UCSD-AML1 (cell line): ENCODE data around the gene RPS14.
A peak's percentile ranks its signal among the peaks of the same experiment; 100 is the strongest.
"Not testable (repeated sequence)": the region's sequence is repeated elsewhere in the genome, so short reads cannot be mapped to it uniquely, and the experiment has no call there.

ENCODE experiments used
- DNase-seq: peaks from one replicate; lab custom pipeline; 2025; ENCODE audit not compliant: unreplicated experiment; lab: John Stamatoyannopoulos, UW

Gene RPS14

GRCh38 chr5:150481972-150482406 is 32.5 kb upstream of the RPS14 start:
- no peak for DNase-seq

DNA sequence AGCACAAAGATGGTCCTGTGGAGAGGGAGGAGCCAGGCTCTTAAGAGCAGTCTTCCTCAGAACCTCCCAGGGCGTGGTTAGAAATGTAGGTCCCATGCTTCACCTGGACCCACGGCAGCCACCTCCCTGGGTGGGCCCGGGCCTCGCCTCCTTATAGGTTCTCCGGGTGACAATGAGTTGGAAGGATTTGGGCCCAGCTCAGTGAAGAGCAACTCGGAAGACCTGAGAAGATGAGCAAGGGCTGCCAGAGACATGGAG is 32.1 kb upstream of the RPS14 start:
- no peak for DNase-seq

GRCh38 chr5:150479416-150479815 is 29.9 kb upstream of the RPS14 start:
- DNase-seq, result no peak

DNA sequence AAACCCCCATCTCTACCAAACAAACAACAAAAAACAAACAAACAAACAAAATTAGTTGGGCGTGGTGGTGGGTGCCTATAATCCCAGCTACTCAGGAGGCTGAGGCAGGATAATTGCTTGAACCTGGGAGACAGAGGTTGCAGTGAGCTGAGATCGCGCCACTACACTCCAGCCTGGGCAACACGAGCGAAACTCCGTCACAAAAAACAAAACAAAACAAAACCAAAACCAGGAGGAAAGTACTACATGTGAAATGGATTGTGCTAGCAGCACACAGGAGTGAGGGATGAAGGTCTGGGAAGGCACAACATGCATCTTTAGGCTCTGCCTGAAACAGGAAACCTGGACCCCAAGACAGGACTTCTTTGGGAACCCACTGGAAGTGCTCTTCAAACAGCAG is 27.0 kb upstream of the RPS14 start:
- DNase-seq, result not testable (repeated sequence)

DNA sequence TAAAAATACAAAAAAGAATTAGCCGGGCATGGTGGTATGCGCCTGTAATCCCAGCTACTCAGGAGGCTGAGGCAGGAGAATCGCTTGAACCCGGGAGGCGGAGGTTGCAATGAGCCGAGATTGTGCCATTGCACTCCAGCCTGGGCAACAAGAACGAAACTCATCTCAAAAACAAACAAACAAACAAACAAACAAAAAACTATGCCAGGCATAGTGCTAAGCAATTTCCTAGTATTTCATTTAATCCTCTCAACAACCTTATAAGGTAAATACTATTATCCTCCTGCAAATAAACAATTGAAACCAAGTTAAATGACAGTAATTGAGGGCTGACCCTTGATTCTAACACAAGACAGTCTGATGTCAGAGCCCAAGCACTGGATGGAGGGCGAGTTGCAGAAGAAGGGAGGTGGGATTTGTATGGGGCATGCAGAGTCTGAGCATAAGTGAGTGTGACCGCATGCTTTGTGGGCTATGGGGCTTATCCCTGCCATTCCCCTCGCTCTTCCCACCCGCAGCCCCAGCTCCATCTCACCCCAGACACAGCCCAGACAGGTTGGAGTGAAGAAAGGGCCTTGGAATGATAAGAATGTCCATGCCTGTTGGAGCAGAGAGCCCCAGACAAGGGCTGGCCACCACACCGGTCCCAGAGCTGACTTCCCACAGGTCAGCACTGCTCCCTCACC is 24.3 kb upstream of the RPS14 start:
- no peak for DNase-seq

GRCh38 chr5:150469718-150470469 is 20.4 kb upstream of the RPS14 start:
- DNase-seq, result no peak

GRCh38 chr5:150468206-150468605 is 18.7 kb upstream of the RPS14 start:
- DNase-seq, result no peak

DNA sequence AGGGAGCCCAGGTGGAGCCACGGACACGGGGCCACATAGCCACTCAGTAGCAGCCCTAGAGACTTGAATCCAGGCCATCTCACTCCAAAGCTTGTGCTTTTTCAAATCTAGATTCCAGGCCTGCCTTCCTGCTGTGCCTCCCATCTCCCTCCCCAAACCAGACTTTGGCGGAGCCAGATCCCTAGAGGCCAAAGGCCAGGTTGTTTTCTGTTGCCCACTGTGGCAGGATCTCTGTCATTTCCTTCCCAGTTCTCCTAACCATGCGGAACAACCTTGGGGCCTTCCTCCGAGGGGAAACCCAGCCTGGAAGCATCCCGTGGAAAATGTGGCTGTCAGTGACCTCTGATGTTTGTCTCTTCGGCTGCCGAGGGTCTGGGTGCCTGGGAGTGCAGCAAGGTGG is 16.4 kb upstream of the RPS14 start:
- peak; percentile 43 for DNase-seq

DNA sequence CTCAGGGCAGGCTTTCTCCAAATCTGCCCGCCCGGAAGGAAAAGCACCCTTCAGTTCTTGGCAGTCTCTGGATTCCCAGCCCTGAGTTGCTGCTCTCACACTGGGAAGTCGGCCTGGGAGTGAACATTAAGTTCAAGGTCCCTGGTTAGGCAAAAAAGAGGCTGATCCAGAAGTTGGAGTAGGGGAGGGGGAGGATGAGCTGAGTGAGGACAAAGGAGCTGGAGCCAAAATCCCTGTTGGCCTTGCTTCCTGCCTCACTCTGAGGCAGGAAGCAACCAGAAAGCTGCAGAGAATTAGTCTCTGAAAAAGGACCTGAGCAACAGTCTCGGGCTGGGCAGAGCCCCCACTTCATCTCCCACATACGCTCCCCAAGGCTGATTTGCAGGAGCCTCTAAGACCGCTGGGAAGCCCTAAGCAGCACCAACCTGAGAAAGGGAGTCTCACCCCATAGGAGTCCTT is 15.0 kb upstream of the RPS14 start:
- DNase-seq, result no peak

DNA sequence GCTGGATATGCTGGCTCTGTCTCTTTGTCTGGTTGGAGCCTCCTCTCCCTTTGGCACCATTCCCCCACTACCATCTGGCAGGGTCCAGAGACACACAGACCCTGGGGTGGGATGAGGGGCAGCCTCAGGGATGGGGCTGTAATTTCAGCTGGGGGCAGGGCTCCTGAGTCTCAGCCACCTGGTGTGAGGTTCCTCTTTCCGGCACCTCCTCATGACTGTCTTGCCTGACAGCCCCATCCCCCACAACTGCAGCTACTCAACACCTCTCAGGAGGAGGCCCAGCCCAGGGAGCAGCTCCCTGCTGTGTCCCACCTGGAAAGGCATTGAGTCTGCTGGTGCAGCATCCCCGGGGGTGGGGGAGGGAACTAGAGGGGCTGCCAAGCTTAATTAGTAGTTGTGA is 11.7 kb upstream of the RPS14 start:
- DNase-seq, result no peak

- DNase-seq, result no peak
Measured at GRCh38 chr5:150460781-150461180, 11.2 kb upstream of the RPS14 start.

DNA sequence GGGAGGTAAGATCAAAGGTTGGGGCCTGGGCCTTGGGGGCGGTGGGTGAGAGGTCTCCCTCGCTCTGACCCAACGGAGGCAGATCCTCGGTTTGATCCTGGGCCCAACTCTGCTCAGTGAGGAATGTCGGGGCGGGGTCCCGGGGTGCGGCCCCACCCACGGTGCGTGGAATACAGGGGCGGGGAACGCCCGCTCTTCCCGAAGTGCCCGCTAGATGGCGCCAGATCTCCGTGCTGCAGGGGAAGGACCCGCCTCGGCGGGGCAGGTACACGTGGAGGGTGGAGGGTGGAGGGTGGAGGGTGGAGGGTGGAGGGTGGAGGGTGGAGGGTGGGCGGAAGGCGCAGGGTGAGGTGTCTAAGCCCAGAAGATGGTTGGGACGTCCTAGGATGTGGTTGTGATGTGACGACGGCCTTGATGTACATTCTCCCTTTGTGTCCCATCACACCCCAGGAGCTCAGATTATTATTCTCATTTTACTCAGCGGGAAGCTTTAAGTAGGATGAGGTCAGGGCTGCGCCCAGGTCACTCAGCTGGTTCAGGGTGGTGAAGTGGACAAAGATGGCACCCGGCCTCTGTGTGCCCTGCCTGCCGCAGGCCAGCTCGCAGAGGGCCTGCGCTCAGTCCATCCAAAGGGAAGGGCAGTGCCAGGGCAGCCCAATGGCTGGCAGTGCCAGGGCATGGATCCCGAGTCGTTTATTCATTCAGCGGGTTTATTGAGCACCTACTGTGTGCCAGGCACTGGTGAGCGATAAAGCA is 9.4 kb upstream of the RPS14 start:
- DNase-seq, result peak; percentile 81

GRCh38 chr5:150457562-150458240 is 8.2 kb upstream of the RPS14 start:
- DNase-seq, result no peak

DNA sequence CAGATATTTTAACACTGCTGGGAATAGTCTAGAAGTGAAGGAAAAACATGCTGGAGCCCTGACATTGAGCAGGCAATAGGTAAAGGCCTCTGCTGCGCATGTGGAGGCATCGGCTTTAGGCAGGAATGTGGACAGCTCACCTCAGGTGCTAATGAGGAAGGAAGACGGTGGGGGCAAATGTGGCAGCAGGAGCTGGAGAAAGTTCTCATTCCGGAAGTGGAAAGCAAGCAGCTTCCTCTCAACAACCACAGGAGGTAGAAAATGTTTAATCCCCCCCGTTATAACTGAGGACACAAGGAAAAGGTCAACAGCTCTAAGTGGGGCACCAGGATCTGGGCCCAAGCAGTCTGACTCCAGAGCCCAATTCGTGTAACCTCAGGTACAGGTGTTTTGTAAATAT is 7.6 kb upstream of the RPS14 start:
- DNase-seq, result peak; percentile 46

GRCh38 chr5:150454492-150455229 is 5.1 kb upstream of the RPS14 start:
- DNase-seq, result no peak

DNA sequence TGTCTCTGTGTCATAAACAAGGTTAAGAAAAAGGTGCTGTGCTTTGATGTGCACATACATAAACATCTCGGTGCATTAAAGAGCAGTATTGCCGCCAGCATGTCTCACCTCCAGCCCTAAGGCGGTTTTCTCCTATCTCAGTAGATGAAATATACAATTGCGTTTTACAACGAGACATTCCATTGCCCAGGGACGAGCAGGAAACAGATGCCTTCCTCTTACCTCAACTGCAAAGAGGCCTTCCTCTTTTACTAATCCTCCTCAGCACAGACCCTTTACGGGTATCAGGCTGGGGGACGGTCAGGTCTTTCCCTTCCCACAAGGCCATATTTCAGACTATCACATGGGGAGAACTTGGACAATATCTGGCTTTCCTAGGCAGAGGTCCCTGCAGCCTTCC is 4.5 kb upstream of the RPS14 start:
- DNase-seq, result not testable (repeated sequence)

GRCh38 chr5:150452914-150453313 is 3.4 kb upstream of the RPS14 start:
- DNase-seq, result no peak

GRCh38 chr5:150451594-150451993 is 2.1 kb upstream of the RPS14 start:
- DNase-seq, result no peak

DNA sequence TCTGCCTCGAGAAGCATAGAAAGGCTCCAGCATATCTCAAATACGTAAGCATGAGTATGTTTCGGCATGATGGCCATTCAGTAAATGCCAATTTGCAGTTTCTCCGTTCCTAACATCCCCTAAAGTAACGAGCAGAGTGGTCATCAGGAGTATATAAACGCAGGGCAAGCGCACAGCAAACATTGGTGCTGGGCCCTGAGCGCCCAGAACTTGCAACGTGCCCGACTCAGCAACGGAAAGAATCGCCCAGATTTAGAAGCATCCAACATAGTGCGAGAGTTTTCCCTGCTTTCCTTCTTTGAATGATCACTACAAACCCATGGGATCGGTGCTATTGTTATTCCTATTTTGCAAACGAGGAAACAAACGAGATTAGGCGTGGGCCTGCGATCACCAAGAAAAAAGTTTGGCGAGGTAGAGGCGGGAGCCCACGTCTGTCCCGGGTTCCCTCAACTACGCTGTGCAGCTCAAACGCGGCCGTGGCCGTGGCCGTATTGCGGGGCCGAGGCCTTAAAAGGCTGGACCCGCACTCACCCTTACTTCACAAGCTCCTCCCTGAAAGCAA is 505 bp downstream of the RPS14 start:
- DNase-seq, result no peak

DNA sequence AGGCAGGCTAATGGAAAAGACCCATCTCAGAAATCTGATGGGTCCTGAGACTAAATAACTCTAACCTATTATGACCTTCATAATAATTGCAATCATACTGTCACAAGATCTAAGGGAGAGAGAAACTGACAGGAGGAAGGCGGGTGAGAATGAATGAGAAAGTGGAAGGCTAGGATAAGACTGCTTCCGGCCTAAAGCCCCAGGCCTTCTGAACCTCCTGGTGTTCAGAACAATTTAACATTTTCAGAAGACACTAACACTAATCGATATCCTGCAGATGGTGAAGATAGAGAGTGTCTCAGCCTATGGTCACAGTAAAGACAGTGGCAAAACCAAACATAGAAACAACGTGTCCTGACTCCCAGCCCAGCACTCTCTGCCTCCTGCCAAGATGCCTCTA is 1.2 kb downstream of the RPS14 start:
- no peak for DNase-seq

- DNase-seq, result no peak
Measured at GRCh38 chr5:150447188-150447587, 2.4 kb downstream of the RPS14 start.
